ENCODE data around the gene MCHR1. TPM values are rescaled to one million over a fixed set of nuclear protein-coding genes. Genes with fewer than 3 reads are reported as not detected.

The MCHR1 gene
- polyA plus RNA-seq, 1 donor from 2014 or later, result 2.6 TPM

- Histone ChIP-seq H3K4me2 (ENCODE audit: low read length) (no peak overlapping the region), H3K4me3 (ENCODE audit: low read length) (no peak overlapping the region), H3K9me2 (ENCODE audit: insufficient read depth, low read length) (no peaks in the 10 kb centered on the region), H2AFZ (ENCODE audit: low read depth, low read length) (no peak overlapping the region), H3K36me3 (ENCODE audit: insufficient read depth, low read length) (no peaks in the 10 kb centered on the region), H3K27me3 (ENCODE audit: insufficient read depth, low read depth, low read length) (peaks cover 55% of the 10 kb centered on the region), H3F3A (ENCODE audit: insufficient read depth, low read length, poor library complexity, severe bottlenecking) (peaks cover 2% of the 10 kb centered on the region), H3K27ac (ENCODE audit: low read length) (no peak overlapping the region), H3K9me3 (ENCODE audit: low read length) (peaks cover 6% of the 10 kb centered on the region), H3K79me2 (replicated peaks; ENCODE audit: insufficient read depth, low read length) (no peaks in the 10 kb centered on the region), H3K9ac (ENCODE audit: low read length) (no peak overlapping the region), H4K20me1 (ENCODE audit: insufficient read depth) (no peaks in the 10 kb centered on the region)
- no peak for TF ChIP-seq RAD21 (conservative IDR thresholded peaks at IDR 0.05)
- TF ChIP-seq EZH2 (IDR thresholded peaks at IDR 0.05; ENCODE audit: borderline replicate concordance, insufficient read depth, low read length, poor library complexity, severe bottlenecking), result no peak
- TF ChIP-seq MXI1 (conservative IDR thresholded peaks at IDR 0.05; ENCODE audit: poor library complexity, severe bottlenecking), result no peak
- no peak for TF ChIP-seq TAF1 (IDR thresholded peaks at IDR 0.05; ENCODE audit: low read depth)
- no peak for TF ChIP-seq SMC3 (conservative IDR thresholded peaks at IDR 0.05; ENCODE audit: poor library complexity)
- no peak for TF ChIP-seq POLR2AphosphoS5 (IDR thresholded peaks at IDR 0.05)
- no peak for TF ChIP-seq REST (IDR thresholded peaks at IDR 0.05; ENCODE audit: borderline replicate concordance)
- no peak for TF ChIP-seq EP300 (conservative IDR thresholded peaks at IDR 0.05; ENCODE audit: poor library complexity, severe bottlenecking)
- no peak for TF ChIP-seq CTCF (IDR thresholded peaks at IDR 0.05; ENCODE audit: poor library complexity, severe bottlenecking)
These were observed 30.6 kb downstream of the MCHR1 start for GRCh38 chr22:40709752-40710413.

- no peak overlapping the region for H3K9ac ChIP-seq (ENCODE audit: low read length)
- H3F3A ChIP-seq (ENCODE audit: insufficient read depth, low read length, poor library complexity, severe bottlenecking), result peaks cover 2% of the 10 kb centered on the region
- H3K9me2 ChIP-seq (ENCODE audit: insufficient read depth, low read length), result no peaks in the 10 kb centered on the region
- no peak overlapping the region for H2AFZ ChIP-seq (ENCODE audit: low read depth, low read length)
- H3K4me3 ChIP-seq (ENCODE audit: low read length), result no peak overlapping the region
- H4K20me1 ChIP-seq (ENCODE audit: insufficient read depth), result no peaks in the 10 kb centered on the region
- TF ChIP-seq EZH2 (IDR thresholded peaks at IDR 0.05; ENCODE audit: borderline replicate concordance, insufficient read depth, low read length, poor library complexity, severe bottlenecking) (no peak), RAD21 (conservative IDR thresholded peaks at IDR 0.05) (no peak), EP300 (conservative IDR thresholded peaks at IDR 0.05; ENCODE audit: poor library complexity, severe bottlenecking) (no peak), TAF1 (IDR thresholded peaks at IDR 0.05; ENCODE audit: low read depth) (no peak), REST (IDR thresholded peaks at IDR 0.05; ENCODE audit: borderline replicate concordance) (no peak)
- no peaks in the 10 kb centered on the region for H3K79me2 ChIP-seq (replicated peaks; ENCODE audit: insufficient read depth, low read length)
- no peaks in the 10 kb centered on the region for H3K36me3 ChIP-seq (ENCODE audit: insufficient read depth, low read length)
- H3K27ac ChIP-seq (ENCODE audit: low read length), result no peak overlapping the region
- H3K4me2 ChIP-seq (ENCODE audit: low read length), result no peak overlapping the region
- H3K27me3 ChIP-seq (ENCODE audit: insufficient read depth, low read depth, low read length), result peaks cover 55% of the 10 kb centered on the region
- H3K9me3 ChIP-seq (ENCODE audit: low read length), result peaks cover 2% of the 10 kb centered on the region
These were observed 33.0 kb downstream of the MCHR1 start for GRCh38 chr22:40712311-40712710.

All from neural cell (in vitro differentiated cells).